ENCODE measurements around the gene SHOC1.
A peak's percentile ranks its signal among the peaks of the same experiment; 100 is the strongest.
"Not testable (repeated sequence)": the region's sequence is repeated elsewhere in the genome, so short reads cannot be mapped to it uniquely, and the experiment has no call there.

Gene SHOC1

DNA sequence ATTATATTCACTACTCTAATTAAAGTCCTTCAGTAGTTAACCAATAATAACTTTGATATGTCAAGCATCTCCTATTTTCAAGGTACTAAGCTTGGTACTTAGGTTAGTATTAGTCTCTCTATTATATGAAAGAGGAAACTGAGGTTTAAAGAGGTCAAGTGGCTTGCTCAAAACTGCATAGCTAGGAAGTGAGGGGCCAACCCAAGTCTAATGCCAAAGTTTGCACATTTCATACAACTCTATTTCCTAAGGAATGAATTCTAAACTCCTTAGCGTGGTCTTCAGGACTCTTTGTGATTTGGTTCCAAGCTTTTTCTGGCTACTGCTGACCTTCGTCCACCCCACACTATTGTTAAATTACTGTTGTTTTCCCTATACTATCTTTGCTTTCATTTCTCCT, 9.9 kb upstream of the SHOC1 start:
- DNase-seq: no peak

DNA sequence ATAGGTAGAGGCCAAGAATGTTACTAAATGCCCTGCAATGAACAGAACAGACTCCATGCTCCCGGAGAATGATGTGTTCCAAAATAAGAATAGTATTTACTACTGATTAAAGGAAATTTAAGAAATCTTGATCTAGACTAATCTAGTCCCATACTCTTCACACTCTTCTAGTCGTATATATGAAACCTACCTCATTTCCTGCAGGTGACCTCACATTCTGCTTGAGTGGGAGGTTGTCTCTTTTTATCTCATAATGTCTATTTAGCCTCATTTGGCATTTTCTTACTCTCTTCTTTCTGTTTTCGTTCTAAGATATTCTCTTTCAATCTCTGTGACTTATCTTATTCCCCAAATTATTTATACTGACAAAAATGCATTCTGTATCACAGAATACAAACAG, 9.2 kb upstream of the SHOC1 start:
- DNase-seq: no peak

DNA sequence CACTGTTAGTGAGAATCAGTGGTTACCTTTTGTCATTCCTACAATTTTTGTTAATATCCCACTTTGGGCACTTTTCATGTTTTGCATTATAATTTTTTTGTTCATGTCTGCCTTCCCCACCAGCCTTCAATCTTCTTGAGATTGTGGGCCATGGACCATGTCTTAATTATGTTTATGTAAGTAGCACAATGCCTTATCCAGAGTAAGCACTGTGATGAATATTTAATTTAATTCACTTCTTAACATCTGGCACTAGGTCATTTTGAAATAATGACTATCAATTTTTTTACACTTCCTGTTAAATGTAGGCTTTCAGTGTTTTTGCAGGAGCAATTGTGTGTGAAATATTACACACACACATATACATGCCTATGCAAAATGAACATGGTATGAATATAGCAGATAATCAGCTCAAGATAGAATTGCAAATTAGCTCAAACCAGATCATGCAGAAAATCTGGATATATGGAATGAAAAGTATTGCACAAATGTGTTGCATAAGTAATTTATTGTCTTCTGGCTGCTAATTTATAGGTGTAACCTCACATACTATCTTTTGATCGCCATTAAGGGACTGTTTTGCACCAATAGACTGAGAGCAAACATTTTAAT, 5.3 kb upstream of the SHOC1 start:
- no peak for DNase-seq

DNA sequence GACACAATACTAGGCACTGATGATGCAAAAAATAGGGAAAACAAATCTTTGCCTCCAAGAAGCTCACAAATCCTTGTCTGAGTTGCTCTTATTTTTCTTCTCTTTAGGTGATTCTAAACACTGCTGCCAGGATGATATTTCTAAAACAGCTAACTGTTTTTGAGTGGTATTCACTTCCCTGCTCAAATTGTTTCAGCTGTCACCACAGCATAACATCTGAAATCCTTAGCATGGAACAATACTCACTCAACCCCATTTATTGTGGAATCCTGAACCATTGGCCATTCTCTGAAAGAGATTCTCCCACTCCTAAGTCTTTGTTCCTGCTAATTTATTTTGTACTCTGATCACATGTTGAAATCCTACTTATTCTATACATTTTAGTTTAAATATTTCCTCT, 4.8 kb upstream of the SHOC1 start:
- no peak for DNase-seq

DNA sequence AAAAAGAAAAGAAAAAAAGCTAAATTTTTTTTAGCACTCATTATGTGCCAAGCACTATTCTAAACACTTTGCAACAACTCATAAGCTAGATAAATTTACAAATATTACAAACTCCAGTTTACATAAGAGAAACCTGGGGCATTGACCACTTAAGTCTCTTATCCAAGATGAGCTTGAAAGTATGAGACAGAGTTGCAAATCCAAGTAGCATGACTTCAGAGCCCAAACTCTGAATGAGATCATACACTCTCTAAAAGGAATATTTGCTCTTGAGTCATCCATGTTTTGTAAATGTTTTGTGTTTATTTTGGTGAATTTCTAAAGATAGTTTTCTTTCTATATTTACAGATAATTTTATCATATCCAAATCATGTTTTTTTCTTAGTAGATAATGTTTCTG, 4.0 kb upstream of the SHOC1 start:
- DNase-seq: no peak

DNA sequence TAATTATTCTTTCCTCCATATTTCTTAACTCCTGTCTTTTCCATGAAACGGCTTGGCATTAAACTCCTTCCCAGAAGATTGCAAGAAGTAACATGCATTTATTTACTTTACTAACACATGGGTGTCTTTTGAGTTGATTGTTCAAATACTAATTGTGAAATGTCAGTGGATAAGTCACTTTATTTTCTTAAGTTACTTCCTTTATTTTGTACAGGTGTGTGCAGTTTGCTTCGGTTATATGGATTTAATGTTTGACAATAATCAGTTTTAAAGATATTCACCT, 761 bp upstream of the SHOC1 start:
- no peak for DNase-seq

DNA sequence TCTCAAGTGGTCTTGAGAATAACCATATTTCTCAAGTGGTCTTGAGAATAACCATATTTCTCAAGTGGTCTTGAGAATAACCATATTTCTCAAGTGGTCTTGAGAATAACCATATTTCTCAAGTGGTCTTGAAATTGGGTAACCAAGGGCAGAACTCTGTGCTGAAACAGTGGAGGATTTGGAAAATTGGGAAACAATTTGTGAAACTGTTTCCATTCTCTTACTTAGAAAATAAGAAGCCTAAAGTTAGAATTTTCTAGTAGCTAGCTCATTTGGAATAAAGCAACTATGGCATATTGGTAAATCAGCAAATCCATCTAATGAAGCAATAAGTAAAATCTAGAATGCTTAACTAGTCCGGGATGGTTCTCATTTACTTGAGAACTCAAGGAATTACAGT, 2.9 kb downstream of the SHOC1 start:
- DNase-seq: not testable (repeated sequence)

DNA sequence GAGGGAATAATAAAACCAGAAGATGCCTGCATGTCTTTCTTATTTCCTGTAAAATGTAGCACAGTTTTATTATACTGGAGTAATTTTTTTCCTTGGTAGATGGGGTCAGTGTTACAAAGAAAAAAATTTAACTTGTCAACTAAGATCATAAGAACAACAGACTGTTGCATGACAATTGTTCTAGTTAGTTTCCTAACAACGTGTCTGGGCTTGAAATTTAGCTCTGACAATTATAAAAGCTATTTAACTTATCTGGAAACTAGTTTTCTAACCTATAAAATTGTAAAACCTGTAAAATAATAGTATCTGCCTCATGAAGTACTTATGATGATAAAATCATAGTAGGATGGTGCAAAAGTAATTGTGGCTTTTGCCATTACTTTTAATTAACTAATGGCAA, 4.9 kb downstream of the SHOC1 start:
- DNase-seq: no peak

DNA sequence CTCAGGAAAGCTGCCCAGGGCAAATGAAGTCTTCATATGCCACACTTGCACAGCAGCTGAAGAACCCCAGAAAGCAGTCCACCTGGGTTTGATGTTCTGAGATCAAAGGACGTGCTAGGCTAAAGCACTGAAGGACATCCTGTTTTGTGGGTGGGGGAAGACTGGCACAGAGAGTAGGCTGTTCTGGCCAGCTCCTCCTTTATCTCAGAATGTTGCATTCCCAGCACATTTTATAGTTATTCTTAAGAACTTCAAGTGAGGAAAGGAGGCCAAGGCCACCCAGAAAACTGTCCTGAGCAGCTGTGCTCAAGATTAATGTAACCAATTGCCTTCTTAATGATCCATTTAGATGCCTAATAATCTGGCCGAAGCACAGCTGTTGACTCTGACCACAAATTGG, 10.9 kb downstream of the SHOC1 start:
- DNase-seq: no peak

DNA sequence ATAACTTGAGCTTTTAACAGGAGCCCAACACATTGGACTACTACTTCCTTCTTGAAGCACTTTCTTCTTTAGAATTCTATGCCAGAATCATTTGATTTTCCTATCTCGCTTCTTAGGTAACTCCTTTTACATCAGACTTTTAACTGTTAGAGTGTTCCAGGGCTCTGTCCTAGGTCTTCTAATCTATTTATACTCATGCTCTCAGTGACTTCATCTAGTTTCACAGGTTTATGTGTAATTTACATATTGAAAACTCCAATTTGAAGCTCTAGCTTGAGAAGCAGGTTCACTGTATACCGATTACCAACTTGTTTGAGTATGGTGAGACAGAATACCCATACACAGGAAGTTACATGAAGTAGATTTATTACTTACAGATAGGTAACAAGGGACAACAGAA, 11.3 kb downstream of the SHOC1 start:
- no peak for DNase-seq

DNA sequence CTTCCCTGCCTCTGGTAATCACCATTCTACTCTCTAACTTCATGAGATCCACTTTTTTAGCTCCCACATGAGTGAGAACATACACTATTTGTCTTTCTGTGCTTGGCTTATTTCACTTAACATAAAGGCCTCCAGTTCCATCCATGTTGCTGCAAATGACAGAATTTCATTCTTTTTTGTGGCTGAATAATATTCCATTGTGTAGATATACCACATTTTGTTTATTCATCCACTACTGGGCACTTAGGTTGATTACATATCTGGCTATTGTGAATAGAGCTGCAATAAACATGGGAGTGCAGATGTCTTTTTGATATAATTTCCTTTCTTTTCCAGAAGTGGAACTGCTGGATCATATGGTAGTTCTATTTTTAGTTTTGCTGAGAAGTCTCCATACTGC, 28.7 kb downstream of the SHOC1 start:
- no peak for DNase-seq

DNA sequence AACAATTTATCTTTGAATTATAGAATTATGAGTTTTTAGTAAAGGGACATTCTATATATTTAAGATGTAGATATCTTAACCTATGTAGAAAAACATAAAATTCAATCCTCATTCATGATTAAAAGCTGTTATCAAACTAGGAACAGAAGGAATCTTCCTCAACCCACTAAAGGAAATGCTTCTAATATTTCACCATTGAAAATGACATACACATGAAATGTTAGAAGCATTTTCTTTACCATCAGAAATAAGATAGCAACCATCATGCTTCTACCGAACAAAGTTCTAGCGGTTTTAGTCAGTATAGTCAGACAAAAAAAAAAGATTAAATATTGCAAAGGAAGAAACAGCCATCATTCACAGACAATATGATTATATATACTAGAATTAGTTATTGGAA, 32.2 kb downstream of the SHOC1 start:
- DNase-seq: no peak

DNA sequence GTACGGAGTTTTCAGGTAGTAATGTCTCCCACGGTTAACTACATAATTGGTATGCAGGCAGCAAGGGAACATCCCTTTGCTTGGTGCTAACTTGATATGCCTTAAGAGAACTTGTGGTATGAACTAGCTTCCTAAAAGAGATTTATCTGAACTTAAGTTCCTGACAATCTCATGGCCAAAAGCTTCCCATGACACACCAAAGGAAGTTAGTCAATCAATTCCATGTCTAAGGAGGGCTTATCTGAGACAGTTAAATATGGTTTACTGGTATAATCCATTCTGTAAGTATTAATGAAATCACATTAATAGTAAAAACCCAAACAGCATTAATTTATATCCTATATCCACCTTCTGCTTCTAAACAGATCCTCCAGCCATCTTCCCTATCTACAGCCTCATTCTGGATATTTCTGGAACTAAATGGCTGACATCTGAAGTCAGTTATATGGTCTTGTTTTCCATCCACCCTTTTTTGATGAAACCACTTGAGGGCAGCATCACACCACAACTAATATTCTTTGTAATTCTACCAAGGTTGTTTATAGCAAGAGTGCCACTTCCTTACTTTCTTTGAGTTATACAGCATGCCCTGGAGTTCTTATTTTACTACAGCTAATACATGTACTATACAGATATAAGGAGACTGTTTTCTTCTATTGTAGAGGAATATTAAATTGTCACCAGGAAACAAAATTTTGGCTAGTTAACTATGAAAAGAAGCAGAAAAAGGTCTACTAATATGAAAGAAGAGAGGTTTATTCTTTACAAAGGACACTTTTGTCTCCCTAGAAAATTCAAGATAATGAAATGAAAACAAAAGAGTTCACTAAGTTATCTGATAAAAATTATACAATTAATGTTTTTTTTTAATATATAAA, 34.7 kb downstream of the SHOC1 start:
- DNase-seq: peak; percentile 49 to 77

DNA sequence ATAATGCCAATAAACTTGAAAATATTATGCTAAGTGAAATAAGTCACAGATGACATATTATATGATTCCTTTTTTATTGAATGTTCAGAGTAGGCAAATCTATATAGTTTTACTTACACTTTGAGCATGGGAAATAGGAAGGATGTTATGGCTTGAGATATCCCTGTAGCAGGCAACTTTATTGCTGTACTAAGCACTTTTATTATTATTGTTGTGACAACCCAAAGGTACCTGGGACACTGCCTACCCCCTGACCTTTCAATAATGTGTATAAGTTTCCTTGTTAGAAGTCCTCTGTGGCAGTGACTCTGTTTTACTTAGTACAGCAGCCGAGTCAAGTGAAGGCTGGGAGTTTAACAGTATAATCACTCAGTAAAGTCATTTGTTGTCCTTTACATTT, 39.9 kb downstream of the SHOC1 start:
- no peak for DNase-seq

DNA sequence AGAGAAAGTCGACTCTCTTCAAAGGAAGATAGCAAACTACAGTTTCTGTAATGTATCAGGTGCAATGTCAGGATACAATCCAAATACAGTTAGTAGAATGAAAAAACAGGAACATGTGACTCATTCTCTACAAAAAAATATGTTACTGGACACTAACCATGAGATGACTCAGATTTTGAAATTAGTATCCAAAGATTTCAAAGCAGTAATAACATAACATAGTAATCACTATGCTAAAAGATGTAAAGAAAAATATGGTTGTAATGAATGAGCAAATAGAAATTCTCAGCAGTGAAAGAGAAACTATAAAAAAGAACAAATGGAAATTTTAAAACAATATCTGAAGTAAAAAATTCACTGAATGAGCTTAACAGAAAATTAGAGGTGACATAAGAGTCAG, 42.3 kb downstream of the SHOC1 start:
- DNase-seq: no peak
